K562 (cell line): ENCODE data around the gene RBFOX2. TPM values are rescaled to one million over a fixed set of nuclear protein-coding genes. Genes with fewer than 3 reads are reported as not detected.

Experiments
- ATAC-seq: fragments of 200-7000 bp; cut with Tn5 transposase; 3 replicates; pipeline ENCODE4 v1.9.1; 2020; ENCODE audit warnings: moderate library complexity
- BruUV-seq: library from RNA; stranded (reverse); fragments of 400-500 nt; replicated peaks from 2 replicates; lab custom pipeline; 2021; lab: Mats Ljungman, UMichigan
- CTCF ChIA-PET: fragments of 300-600 bp; formaldehyde crosslinking; extraction: SDS; loops from one replicate; lab custom pipeline; 2021; ENCODE audit warnings: low intra/inter-chr PET ratio; lab: Yijun Ruan, JAX
- POLR2A ChIA-PET: fragments of 300-600, 350-650 bp; sonication (Branson Sonifier 250); formaldehyde crosslinking; extraction: SDS; loops from one replicate; lab custom pipeline; 2021; ENCODE audit warnings: antibody characterized with exemption, inconsistent platforms; lab: Yijun Ruan, JAX
- DNase-seq, 4 experiments: peaks; one replicate each; pipeline versions ENCODE4 v3.0.0 to v3.0.0-alpha.2; 2011 to 2018; ENCODE audit warnings: low spot score in 3 of 4, mixed read lengths in 3 of 4; ENCODE audit errors: extremely low read depth in 1 of 4
- FAIRE-seq: peaks from 2 replicates; lab custom pipeline; 2011; peaks lifted over from hg19 to GRCh38; lab: Jason Lieb, UNC
- H2AFZ ChIP-seq: 2 replicates; pipeline ENCODE4 v1.6.0; 2011; ENCODE audit warnings: low read depth, low read length, control low read depth, inconsistent platforms
- H3K27ac ChIP-seq: fragments of 200-600 bp; 3 replicates; pipeline ENCODE4 v1.8.0; 2011; ENCODE audit warnings: low read depth, mild to moderate bottlenecking, control low read depth, inconsistent platforms, low read length, moderate library complexity, mixed read lengths; ENCODE audit errors: extremely low read depth
- H3K27me3 ChIP-seq, 2 experiments: fragments of 300-600 bp in 1 of 2; 2 replicates in 1 of 2; 3 replicates in 1 of 2; pipeline versions ENCODE4 v1.6.0 to v1.8.0; 2011; ENCODE audit warnings: inconsistent platforms in 2 of 2, low read length in 2 of 2, mild to moderate bottlenecking in 1 of 2, mixed read lengths in 1 of 2, moderate library complexity in 1 of 2; ENCODE audit not compliant: control insufficient read depth in 2 of 2, insufficient read depth in 2 of 2
- H3K36me3 ChIP-seq: fragments of 300-600 bp; 3 replicates; pipeline ENCODE4 v1.8.0; 2011; ENCODE audit warnings: mild to moderate bottlenecking, low read length, inconsistent platforms; ENCODE audit not compliant: control insufficient read depth, insufficient read depth
- H3K4me1 ChIP-seq, 2 experiments: fragments of 200-600 bp in 1 of 2; replicated peaks in 1 of 2; 2 replicates in 1 of 2; 3 replicates in 1 of 2; pipeline versions ENCODE4 v1.5.1 to v1.8.0; 2011; ENCODE audit warnings: inconsistent platforms in 2 of 2, low read length in 2 of 2, mild to moderate bottlenecking in 1 of 2, mixed read lengths in 1 of 2, moderate library complexity in 1 of 2; ENCODE audit not compliant: control insufficient read depth in 2 of 2, insufficient read depth in 2 of 2
- H3K4me2 ChIP-seq: 2 replicates; pipeline ENCODE4 v1.6.1; 2011; ENCODE audit warnings: low read length, control low read depth, inconsistent platforms, mixed read lengths; ENCODE audit not compliant: insufficient read depth
- H3K4me3 ChIP-seq: fragments of 200-600 bp; sonication (generic), shearing (Covaris generic); 2 replicates; pipeline ENCODE4 v1.5.1; 2016; ENCODE audit warnings: control low read depth, inconsistent platforms
- H3K79me2 ChIP-seq: fragments of 200-600 bp; 3 replicates; pipeline ENCODE4 v1.8.0; 2011; ENCODE audit warnings: low read length, inconsistent platforms; ENCODE audit not compliant: control insufficient read depth, insufficient read depth
- H3K9ac ChIP-seq, 2 experiments: 2 replicates each; pipeline versions ENCODE4 v1.6.0 to v1.6.1; 2011; ENCODE audit warnings: low read depth in 2 of 2, low read length in 2 of 2, control low read depth in 1 of 2, inconsistent platforms in 1 of 2, mild to moderate bottlenecking in 1 of 2, mixed read lengths in 1 of 2; ENCODE audit not compliant: insufficient read depth in 1 of 2
- H3K9me1 ChIP-seq: one replicate; pipeline ENCODE4 v1.6.0; 2011; ENCODE audit warnings: inconsistent platforms, mild to moderate bottlenecking, low read length, moderate library complexity; ENCODE audit not compliant: control insufficient read depth, insufficient read depth
- H3K9me3 ChIP-seq: replicated peaks from 2 replicates; pipeline ENCODE4 v1.5.1; 2011; ENCODE audit warnings: low read depth, low read length, inconsistent platforms; ENCODE audit not compliant: control insufficient read depth, insufficient read depth
- H4K20me1 ChIP-seq: replicated peaks from 2 replicates; pipeline ENCODE4 v1.6.1; 2011; ENCODE audit warnings: low read length, inconsistent platforms, mixed read lengths; ENCODE audit not compliant: control insufficient read depth, insufficient read depth
- BACH1 ChIP-seq: fragments of 200-800 bp; sonication (Bioruptor generic); IDR thresholded peaks from 2 replicates; pipeline ENCODE4 v1.6.1; 2016; ENCODE audit warnings: missing genetic modification characterization, missing compliant biosample characterization
- GABPA ChIP-seq: fragments of 200-800 bp; sonication (Bioruptor generic); conservative IDR thresholded peaks from 2 replicates; pipeline ENCODE4 v1.6.1; 2016; ENCODE audit warnings: low read depth, missing genetic modification characterization, missing compliant biosample characterization
- HCFC1 ChIP-seq: IDR thresholded peaks from 2 replicates; pipeline ENCODE4 v1.6.1; 2012; ENCODE audit warnings: low read depth, low read length, improper control_type of control experiment
- HMGN3 ChIP-seq: IDR thresholded peaks from 2 replicates; pipeline ENCODE4 v1.6.1; 2011; ENCODE audit warnings: borderline replicate concordance, low read depth, mild to moderate bottlenecking, mixed read lengths, low read length; ENCODE audit not compliant: insufficient read length; ENCODE audit errors: extremely low read depth
- NCOA4 ChIP-seq: fragments of 450-650 bp; IDR thresholded peaks from 2 replicates; pipeline ENCODE4 v1.6.1; 2018; ENCODE audit warnings: mild to moderate bottlenecking; ENCODE audit not compliant: partially characterized antibody
- NR1H2 ChIP-seq: sonication (generic); formaldehyde crosslinking; IDR thresholded peaks from 2 replicates; pipeline ENCODE4 v1.4.0; 2020; ENCODE audit warnings: mild to moderate bottlenecking, missing genetic modification reagents
- RAD51 ChIP-seq: fragments of 450-650 bp; IDR thresholded peaks from 2 replicates; pipeline ENCODE4 v1.7.1; 2016; ENCODE audit warnings: low read depth, mild to moderate bottlenecking, borderline replicate concordance
- TRIM24 ChIP-seq, 2 experiments: fragments of 450-650 bp; IDR thresholded peaks; 2 replicates each; pipeline ENCODE4 v1.6.1; 2016
- ZNF354B ChIP-seq: fragments of 250-450 bp; sonication (Bioruptor Pico); IDR thresholded peaks from 2 replicates; pipeline ENCODE4 v1.4.0; 2020
- ZNF384 ChIP-seq: IDR thresholded peaks from 2 replicates; pipeline ENCODE4 v1.6.1; 2012; ENCODE audit warnings: low read depth, low read length, improper control_type of control experiment
- WGBS: fragments of 100-300 bp; shearing (Covaris generic); methylation state at CpG from one replicate; pipeline ENCODE4 v1.1.6; 2016; ENCODE audit warnings: low coverage, mixed read lengths; ENCODE audit not compliant: insufficient coverage; ENCODE audit errors: missing lambda C conversion rate; 5-methylcytosine and 5-hydroxymethylcytosine counted together
- in situ Hi-C: fragments of 300-500 bp; cut with MboI; formaldehyde crosslinking; loops from 4 replicates; pipeline ENCODE4 v1.15.0; 2018; ENCODE audit warnings: inconsistent platforms, mixed read lengths
- intact Hi-C: fragments of 100-400 bp; cut with micrococcal nuclease; formaldehyde crosslinking; loops from 2 replicates; pipeline ENCODE4 v1.14.2; 2022
- polyA plus RNA-seq, 8 experiments: library from polyadenylated mRNA; depleted of rRNA in 4 of 8; stranded (reverse) in 5 of 8; unstranded in 3 of 8; fragments of >200 nt; fragmentation: Nextera tagmentation in 2 of 8; fragmentation: Illumina TruSeq in 1 of 8; extraction: Ambion mirVana in 2 of 8; extraction: Trizol in 1 of 8; gene quantifications; 2 replicates each; pipeline versions ENCODE4 v1.2.1 to v1.2.3, GENCODE V29; 2011 to 2014; ENCODE audit warnings: inconsistent platforms in 1 of 8, missing spikeins in 1 of 8
- total RNA-seq, 7 experiments: library from RNA; depleted of rRNA in 6 of 7; stranded (reverse); fragments of >200 nt in 6 of 7; fragmentation: Illumina TruSeq in 2 of 7; extraction: Trizol in 2 of 7; gene quantifications; 2 replicates each; pipeline versions ENCODE4 v1.2.1 to v1.2.3, GENCODE V29; 2011 to 2021; ENCODE audit warnings: low replicate concordance in 1 of 7
- TF ChIP-seq, protein P1 (sequence below): fragments of 250-450 bp; sonication (Bioruptor Pico); IDR thresholded peaks from 2 replicates; pipeline ENCODE4 v1.4.0; 2020
- TF ChIP-seq, protein P2 (sequence below): fragments of 450-650 bp; IDR thresholded peaks from 2 replicates; pipeline ENCODE4 v1.6.1; 2016; ENCODE audit warnings: mild to moderate bottlenecking, moderate library complexity

RBFOX2 gene
- total and polyA plus RNA-seq, 9 of the 15 experiments (the other 6 are each of a cell fraction or from before 2014, with no cell fraction given): 5.8 to 24.8 (median 14.2) TPM

DNA sequence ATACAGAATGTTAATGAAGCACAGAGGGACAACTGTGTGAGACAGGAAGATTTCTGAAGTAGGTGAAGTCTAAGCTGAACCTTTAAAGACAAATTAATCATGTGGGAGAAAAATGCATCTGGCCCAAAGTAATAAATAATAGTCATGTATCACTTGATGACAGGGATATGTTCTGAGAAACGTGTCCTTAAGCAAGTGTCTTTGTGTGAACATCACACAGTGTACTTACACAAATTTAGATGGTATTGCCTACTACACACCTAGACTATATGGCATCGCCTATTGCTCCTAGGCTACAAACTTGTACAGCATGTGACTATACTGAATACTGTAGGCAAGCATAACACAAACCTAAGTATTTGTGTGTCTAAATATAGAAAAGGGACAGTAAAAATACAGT, 198.3 kb downstream of the RBFOX2 start:
- Histone ChIP-seq H3K4me3 (no peak overlapping the region), H3K9me1 (no peaks in the 10 kb centered on the region), H3K9me3 (no peaks in the 10 kb centered on the region), H2AFZ (no peak overlapping the region), H3K36me3 (no peaks in the 10 kb centered on the region), H3K4me1 (no peaks in the 10 kb centered on the region; a peak in 1 of 5 replicates), H3K4me2 (no peak overlapping the region), H3K79me2 (peaks cover 3% of the 10 kb centered on the region; the same call in 2 of the 3 replicates), H3K27me3 (no peaks in the 10 kb centered on the region), H4K20me1 (no peaks in the 10 kb centered on the region), H3K9ac (no peak overlapping the region), H3K27ac (no peak overlapping the region)
- ChIA-PET POLR2A (no interaction called here), CTCF (no interaction called here)
- intact Hi-C loops: loop anchor here (10.0 kb wide), 1 partner anchor 196 kb away; no protein-coding TSS in a partner anchor
- DNase-seq (no peak), FAIRE-seq (no peak), ATAC-seq (no peak)
- WGBS: 59% methylated on average over 2 of the region's 2 CpGs
- in situ Hi-C loops: no loop called here
- no TSS peak for BruUV-seq
- TF ChIP-seq NR1H2 (CRISPR knock-in tag) (no peak), TRIM24 (IDR thresholded peaks at IDR 0.05) (no peak), NCOA4 (no peak), HMGN3 (no peak), BACH1 (tag) (no peak), ZNF354B (CRISPR knock-in tag) (no peak), RAD51 (no peak), ZNF384 (no peak), GABPA (tag) (no peak), HCFC1 (no peak)
- TF ChIP-seq, protein P1, sequence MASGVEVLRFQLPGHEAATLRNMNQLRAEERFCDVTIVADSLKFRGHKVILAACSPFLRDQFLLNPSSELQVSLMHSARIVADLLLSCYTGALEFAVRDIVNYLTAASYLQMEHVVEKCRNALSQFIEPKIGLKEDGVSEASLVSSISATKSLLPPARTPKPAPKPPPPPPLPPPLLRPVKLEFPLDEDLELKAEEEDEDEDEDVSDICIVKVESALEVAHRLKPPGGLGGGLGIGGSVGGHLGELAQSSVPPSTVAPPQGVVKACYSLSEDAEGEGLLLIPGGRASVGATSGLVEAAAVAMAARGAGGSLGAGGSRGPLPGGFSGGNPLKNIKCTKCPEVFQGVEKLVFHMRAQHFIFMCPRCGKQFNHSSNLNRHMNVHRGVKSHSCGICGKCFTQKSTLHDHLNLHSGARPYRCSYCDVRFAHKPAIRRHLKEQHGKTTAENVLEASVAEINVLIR (CRISPR knock-in tag): no peak
- TF ChIP-seq, protein P2, sequence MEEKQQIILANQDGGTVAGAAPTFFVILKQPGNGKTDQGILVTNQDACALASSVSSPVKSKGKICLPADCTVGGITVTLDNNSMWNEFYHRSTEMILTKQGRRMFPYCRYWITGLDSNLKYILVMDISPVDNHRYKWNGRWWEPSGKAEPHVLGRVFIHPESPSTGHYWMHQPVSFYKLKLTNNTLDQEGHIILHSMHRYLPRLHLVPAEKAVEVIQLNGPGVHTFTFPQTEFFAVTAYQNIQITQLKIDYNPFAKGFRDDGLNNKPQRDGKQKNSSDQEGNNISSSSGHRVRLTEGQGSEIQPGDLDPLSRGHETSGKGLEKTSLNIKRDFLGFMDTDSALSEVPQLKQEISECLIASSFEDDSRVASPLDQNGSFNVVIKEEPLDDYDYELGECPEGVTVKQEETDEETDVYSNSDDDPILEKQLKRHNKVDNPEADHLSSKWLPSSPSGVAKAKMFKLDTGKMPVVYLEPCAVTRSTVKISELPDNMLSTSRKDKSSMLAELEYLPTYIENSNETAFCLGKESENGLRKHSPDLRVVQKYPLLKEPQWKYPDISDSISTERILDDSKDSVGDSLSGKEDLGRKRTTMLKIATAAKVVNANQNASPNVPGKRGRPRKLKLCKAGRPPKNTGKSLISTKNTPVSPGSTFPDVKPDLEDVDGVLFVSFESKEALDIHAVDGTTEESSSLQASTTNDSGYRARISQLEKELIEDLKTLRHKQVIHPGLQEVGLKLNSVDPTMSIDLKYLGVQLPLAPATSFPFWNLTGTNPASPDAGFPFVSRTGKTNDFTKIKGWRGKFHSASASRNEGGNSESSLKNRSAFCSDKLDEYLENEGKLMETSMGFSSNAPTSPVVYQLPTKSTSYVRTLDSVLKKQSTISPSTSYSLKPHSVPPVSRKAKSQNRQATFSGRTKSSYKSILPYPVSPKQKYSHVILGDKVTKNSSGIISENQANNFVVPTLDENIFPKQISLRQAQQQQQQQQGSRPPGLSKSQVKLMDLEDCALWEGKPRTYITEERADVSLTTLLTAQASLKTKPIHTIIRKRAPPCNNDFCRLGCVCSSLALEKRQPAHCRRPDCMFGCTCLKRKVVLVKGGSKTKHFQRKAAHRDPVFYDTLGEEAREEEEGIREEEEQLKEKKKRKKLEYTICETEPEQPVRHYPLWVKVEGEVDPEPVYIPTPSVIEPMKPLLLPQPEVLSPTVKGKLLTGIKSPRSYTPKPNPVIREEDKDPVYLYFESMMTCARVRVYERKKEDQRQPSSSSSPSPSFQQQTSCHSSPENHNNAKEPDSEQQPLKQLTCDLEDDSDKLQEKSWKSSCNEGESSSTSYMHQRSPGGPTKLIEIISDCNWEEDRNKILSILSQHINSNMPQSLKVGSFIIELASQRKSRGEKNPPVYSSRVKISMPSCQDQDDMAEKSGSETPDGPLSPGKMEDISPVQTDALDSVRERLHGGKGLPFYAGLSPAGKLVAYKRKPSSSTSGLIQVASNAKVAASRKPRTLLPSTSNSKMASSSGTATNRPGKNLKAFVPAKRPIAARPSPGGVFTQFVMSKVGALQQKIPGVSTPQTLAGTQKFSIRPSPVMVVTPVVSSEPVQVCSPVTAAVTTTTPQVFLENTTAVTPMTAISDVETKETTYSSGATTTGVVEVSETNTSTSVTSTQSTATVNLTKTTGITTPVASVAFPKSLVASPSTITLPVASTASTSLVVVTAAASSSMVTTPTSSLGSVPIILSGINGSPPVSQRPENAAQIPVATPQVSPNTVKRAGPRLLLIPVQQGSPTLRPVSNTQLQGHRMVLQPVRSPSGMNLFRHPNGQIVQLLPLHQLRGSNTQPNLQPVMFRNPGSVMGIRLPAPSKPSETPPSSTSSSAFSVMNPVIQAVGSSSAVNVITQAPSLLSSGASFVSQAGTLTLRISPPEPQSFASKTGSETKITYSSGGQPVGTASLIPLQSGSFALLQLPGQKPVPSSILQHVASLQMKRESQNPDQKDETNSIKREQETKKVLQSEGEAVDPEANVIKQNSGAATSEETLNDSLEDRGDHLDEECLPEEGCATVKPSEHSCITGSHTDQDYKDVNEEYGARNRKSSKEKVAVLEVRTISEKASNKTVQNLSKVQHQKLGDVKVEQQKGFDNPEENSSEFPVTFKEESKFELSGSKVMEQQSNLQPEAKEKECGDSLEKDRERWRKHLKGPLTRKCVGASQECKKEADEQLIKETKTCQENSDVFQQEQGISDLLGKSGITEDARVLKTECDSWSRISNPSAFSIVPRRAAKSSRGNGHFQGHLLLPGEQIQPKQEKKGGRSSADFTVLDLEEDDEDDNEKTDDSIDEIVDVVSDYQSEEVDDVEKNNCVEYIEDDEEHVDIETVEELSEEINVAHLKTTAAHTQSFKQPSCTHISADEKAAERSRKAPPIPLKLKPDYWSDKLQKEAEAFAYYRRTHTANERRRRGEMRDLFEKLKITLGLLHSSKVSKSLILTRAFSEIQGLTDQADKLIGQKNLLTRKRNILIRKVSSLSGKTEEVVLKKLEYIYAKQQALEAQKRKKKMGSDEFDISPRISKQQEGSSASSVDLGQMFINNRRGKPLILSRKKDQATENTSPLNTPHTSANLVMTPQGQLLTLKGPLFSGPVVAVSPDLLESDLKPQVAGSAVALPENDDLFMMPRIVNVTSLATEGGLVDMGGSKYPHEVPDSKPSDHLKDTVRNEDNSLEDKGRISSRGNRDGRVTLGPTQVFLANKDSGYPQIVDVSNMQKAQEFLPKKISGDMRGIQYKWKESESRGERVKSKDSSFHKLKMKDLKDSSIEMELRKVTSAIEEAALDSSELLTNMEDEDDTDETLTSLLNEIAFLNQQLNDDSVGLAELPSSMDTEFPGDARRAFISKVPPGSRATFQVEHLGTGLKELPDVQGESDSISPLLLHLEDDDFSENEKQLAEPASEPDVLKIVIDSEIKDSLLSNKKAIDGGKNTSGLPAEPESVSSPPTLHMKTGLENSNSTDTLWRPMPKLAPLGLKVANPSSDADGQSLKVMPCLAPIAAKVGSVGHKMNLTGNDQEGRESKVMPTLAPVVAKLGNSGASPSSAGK: no peak
